GM11168 (cell line): ENCODE results near the gene TSSK2.
"Not testable (repeated sequence)": the region's sequence is repeated elsewhere in the genome, so short reads cannot be mapped to it uniquely, and the experiment has no call there.

Experiments
- in situ Hi-C: fragments of 300-500 bp; cut with MboI; formaldehyde crosslinking; loops from one replicate; pipeline ENCODE4 v1.12.0; 2022; ENCODE audit warnings: low sequenced_read_pairs; ENCODE audit not compliant: unreplicated experiment

The TSSK2 gene

DNA sequence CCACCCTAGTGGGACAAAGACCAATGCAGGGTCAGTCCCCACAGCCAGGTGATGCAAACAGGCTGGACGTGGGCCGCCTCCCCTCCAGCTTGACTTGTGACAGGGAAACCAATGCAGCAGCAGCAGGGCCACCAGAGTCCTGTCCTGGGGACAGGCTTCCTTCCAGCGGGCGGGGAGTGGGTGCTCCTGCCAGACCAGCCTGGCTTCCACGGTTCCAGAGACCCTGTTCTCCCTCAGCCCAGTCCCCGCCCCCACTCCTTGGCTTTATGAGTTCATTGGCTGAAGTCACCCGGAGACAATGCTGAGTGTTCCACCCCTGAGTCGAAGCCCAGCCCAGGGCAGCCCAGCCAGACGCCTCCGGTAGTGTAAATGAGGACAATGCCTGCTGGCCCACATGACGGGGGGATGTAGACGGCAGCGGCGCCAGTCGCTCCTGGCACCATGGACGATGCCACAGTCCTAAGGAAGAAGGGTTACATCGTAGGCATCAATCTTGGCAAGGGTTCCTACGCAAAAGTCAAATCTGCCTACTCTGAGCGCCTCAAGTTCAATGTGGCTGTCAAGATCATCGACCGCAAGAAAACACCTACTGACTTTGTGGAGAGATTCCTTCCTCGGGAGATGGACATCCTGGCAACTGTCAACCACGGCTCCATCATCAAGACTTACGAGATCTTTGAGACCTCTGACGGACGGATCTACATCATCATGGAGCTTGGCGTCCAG lies at the start of gene TSSK2:
TSSK2 (plus strand) TSS at position 350 of the 726 bp plus-strand sequence; CDS start at position 442, 92 bp downstream.
- in situ Hi-C loops, result no loop called here

GRCh38 chr22:19081351-19081750 lies 49.8 kb upstream of the TSSK2 start:
- in situ Hi-C loops, result no loop called here

DNA sequence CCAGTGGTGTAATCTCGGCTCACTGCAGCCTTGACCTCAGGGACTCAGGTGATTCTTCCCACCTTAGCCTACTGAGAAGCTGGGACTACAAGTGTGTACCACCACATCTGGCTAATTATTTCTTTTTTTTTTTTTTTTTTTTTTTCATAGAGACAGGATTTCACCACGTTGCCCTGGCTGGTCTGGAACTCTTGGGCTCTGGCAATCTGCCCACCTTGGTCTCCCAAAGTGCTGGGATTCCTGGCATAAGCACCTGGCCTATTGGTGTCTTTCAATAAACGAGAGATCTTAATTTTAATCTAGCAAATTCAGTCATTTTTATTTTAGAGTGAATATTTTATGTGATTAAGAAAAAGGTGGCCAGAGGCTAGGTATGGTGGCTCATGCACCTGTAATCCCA lies 49.0 kb upstream of the TSSK2 start:
- in situ Hi-C loops, result no loop called here

- in situ Hi-C loops, result no loop called here
These were observed 48.3 kb upstream of the TSSK2 start for GRCh38 chr22:19082793-19083192.

GRCh38 chr22:19084126-19084525 lies 47.0 kb upstream of the TSSK2 start:
- in situ Hi-C loops, result not testable (repeated sequence)

GRCh38 chr22:19084586-19084985 lies 46.5 kb upstream of the TSSK2 start:
- in situ Hi-C loops, result not testable (repeated sequence)

GRCh38 chr22:19085233-19085718 lies 45.8 kb upstream of the TSSK2 start:
- in situ Hi-C loops, result no loop called here

DNA sequence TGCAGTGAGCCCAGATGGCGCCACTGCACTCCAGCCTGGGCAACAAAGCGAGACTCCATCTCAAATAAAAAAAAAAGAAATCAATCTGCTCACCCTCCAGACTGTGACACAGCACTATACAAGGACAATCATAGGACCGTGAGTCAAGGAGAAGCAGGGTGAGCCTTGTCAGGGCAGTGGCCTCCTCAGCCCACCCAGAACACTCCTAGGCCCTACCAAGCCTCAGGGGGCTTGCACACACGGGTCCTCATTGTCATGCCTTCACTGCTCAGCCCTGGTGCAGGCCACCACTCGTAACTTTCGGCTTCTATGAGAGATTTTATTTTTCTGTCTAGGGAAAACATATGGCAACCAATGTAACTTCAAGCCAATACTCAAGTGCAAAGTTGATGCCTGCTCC lies 44.7 kb upstream of the TSSK2 start:
- in situ Hi-C loops, result no loop called here

- in situ Hi-C loops, result no loop called here
These were observed 44.2 kb upstream of the TSSK2 start for GRCh38 chr22:19086896-19087295.

- in situ Hi-C loops, result no loop called here
These were observed 42.1 kb upstream of the TSSK2 start for GRCh38 chr22:19088866-19089595.

DNA sequence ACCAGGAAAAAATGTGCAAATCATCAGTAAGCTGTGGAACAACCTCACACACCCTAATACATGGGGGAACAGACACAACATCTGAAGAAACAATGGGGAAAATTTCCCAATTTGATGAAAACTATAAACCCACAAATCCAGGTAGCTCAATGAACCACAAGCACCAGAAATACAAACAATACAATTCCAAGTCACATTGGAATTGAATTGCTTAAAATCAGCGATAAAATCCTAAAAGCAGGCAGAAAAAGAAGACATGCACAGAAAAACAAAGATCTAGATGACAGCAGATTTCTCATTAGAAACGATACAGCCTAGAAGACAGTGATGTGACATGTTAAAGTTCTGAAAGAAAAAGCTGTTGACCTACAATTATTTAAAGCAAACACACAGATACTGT lies 40.9 kb upstream of the TSSK2 start:
- in situ Hi-C loops, result no loop called here

GRCh38 chr22:19090586-19091127 lies 40.5 kb upstream of the TSSK2 start:
- in situ Hi-C loops, result no loop called here

GRCh38 chr22:19092725-19093124 lies 38.4 kb upstream of the TSSK2 start:
- in situ Hi-C loops, result no loop called here

GRCh38 chr22:19094393-19094997 lies 36.6 kb upstream of the TSSK2 start:
- in situ Hi-C loops, result no loop called here

DNA sequence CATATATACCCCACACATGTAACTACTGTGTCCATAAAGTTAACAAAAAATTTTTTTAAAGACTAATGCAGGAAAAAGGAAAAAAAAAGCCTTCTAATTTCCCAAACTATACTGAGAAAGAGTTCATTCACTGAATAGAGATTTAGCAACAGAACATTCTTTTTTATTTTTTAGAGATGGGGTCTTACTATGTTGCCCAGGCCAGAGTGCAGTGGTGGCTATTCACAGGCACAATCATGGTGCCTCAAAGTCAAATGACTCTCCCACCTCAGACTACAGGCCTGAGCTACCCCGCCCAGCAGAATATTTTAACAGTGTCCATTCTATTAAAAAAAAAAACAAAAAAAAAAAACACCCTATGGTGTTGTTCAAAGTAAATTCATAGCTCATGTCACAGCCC lies 34.6 kb upstream of the TSSK2 start:
- in situ Hi-C loops, result no loop called here

GRCh38 chr22:19097518-19097917 lies 33.6 kb upstream of the TSSK2 start:
- in situ Hi-C loops, result no loop called here

DNA sequence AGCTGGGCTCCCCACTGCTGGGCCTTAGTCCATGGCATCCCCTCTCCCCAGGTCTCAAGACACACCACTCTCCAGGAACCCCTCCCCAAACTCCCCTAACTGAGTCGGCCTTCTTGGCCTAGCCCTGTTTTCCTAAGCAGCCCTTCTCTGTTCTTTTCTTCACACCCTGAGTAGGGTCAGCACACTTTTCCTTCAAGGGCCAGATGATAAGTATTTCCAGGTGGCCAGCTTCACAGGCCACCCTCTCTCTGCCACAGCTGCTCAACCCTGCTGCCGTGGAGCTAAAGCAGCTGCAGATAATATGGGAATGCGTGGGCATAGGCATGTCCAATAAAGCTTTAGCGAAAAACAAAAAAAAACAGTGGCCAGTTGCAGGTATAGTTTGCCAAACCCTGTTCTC lies 33.0 kb upstream of the TSSK2 start:
- in situ Hi-C loops, result no loop called here

- in situ Hi-C loops, result no loop called here
These were observed 27.0 kb upstream of the TSSK2 start for GRCh38 chr22:19103880-19104821.

DNA sequence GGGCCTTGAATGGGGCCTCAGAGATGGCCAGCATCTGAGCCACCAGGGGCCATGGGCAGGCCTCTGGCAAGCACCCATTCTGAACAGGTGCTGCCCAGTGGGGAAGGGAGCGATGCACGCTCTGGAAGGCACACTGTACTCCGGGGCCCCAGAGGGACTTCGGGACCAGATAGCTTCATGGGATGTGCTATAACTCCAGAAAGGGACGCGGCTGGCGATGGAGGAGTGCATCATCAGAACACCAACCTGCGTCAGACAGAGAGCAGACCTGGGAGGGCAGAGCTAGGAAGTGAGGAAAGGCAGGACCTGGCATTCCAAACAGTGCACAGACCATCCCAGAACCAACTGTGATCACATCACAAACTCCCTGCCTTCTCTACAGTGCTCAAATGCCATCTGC lies 25.7 kb upstream of the TSSK2 start:
- in situ Hi-C loops, result no loop called here
